HPDE6-E6E7 (cell line): ENCODE measurements around the gene HADHA.
A peak's percentile ranks its signal among the peaks of the same experiment; 100 is the strongest.

Source experiments
- DNase-seq: peaks from one replicate; pipeline ENCODE4 v3.0.0; 2011; ENCODE audit warnings: missing footprints; ENCODE audit errors: extremely low spot score

The HADHA gene

DNA sequence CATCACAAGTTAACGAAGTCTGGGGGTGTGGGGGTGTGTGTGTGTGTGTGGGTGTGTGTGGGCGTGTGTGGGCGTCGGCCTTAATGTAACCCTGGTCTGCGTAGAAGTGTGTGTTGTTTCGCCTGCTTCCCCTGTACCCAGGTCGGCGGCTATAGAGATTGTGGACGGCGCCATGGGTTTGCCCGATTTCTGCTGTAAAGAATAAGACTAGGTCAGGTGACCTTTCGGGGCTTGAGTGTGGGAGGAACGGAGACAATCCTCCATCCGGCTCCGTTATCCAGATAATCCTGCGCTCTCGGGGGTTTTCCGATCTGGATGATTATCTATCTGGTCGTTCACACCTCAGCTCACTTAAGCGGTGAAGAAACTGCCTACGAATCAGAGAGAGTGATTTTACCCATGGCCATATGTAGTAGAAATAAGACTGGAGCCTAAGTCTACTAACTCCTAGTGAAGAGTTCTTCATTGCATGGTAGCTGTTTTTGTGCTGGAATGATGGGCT is 850 bp upstream of the HADHA start:
- DNase-seq: peak; percentile 22

DNA sequence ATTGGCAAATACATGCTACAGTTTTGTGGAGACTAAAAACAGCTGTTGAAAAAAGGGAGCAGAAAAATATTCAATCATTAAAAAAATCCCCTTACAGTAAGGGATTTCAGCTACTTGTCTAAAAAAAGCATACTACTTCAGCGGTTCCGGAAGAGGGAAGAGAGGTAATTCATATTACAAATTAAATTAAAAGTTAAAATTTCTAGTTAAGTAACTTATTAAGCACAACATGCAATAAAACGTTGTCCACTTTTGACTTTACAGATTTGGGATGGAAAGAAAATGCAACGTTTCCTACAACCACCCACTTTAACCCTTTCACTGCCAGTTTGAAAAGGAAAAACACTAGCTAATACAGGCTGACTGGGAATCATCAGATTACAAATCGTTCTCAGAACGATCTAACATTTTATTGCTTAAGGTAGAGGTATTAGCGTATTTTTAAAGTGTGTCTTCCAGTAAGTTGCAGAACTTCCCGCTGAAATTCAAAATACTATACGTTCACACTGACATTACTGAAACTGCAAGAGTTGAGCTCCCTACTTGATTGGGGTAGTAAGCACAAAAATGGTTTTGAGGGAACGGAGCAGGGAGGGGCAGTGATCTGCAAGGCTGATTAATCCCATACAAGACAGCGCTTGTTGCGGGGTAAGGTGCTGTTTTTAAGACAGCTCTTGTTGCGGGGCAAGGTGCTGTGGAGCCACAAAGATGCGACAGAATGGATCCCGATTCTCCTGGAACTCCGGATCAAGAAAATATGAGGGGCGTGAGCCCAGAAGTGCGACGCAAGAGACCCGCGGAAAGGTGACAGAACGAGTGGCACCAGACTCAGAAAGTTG is 743 bp downstream of the HADHA start:
- DNase-seq: no peak

DNA sequence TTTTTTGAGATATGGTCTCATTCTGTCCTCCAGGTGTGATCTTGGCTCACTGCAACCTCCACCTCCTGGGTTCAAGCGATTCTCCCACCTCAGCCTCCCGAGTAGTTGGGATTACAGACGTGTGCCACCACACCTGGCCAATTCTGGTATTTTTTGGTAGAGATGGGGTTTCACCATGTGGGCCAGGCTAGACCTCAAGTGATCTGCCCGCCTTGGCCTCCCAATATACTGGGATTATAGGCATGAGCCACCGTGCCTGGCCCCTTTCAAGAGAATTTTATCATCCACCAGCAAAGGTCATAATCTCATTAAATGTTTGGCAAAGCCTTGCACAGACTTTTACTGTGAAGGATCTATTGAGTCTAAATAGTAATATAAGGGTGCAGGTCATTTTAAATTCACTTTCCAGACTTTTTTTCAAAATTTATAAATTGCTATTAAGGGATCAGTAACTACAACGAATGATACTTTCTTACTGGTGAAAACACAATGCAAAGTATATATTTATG is 2.5 kb downstream of the HADHA start:
- no peak for DNase-seq

DNA sequence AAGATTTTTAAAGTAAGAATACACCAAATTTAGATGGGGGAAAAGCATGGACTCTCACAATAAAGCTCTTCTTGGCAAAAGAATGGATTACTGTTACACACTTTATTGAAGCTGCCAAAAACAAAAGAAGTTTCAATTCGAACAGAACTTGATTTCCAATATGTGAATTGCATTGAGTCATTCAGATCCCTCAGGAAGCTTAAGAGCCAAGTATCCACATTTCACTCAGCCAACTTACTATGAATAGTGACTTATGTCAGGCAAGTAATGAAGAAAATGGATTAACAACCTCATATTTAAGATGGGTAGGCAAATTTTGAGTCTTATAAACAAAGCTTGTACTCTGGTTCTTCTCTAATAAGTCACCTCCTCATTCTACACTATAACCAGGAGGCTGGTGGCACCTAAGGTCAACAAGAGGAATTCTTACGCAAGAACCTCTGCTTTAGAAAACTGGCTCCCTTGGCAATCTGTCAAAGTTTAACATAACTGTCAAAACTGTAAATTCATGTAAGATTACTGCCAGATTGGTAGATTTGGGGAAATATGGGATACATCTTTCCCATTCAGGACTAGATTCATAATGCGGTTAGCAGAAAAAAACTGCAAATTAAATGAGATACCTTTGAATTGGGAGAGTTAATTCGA is 6.0 kb downstream of the HADHA start:
- DNase-seq: no peak

DNA sequence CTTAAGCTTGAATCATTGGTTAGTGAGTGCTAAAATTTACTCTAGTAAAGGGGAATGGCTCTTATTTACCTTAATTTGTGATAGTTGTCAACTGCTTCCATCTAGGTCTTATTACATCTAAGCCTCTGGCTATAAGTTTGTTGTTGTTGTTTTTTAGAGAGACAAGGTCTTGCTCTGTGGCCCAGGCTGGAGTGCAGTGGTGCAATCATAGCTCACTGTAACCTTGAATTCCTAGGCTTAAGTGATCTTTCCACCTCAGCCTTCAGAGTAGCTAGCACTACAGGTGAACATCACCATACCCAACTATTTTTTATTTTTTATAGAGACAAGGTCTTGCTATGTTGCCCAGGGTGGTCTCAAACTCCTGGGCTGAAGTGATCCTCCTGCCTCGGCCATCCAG is 6.6 kb downstream of the HADHA start:
- DNase-seq: no peak

DNA sequence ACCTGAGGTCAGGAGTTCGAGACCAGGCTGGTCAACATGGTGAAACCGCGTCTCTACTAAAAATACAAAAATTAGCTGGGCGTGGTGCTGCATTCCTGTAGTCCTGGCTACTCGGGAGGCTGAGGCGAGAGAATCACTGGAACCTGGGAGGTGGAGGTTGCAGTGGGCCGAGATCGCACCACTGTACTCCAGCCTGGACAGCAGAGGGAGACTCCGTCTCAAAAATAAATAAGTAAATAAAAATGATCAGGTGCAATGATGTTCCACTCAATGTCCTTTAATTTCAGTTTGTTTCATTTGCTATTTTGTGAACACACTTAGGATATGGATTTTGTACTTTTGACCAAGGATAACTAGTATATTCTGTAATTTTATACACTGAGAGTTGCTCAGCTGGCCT is 9.3 kb downstream of the HADHA start:
- DNase-seq: no peak

DNA sequence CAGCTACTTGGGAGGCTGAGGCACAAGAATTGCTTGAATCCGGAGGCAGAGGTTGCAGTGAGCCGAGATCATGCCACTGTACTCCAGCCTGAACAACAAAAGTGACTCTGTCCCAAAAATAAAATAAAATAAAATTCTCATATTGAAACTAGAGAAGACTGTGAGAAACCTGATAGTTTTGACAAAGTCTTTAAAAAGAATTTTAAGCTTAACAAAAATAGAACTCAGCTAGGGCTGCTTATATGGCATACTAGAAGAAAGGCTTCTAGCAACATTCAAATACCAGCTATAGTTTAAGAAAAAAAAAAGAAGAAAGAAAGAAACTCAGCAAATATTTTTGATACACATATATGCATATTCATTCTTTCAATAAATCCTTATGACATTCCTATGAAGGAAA is 13.6 kb downstream of the HADHA start:
- DNase-seq: no peak

DNA sequence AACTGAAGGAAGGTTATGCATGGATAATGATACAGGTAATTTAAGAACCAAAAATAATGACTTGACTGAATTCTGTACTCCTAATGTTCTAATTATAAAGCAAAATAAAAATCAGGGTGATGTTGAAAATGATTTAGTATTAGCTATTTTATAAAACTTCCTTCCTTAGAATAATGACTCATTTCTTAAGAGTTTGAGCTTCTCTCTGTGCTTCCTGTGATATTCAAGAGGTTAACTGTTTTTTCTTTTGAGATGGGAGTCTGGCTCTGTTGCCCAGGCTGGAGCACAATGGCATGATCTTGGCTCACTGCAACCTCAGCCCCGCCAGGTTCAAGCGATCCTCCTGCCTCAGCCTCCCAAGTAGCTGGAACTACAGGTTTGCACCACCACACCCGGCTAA is 14.8 kb downstream of the HADHA start:
- DNase-seq: no peak

DNA sequence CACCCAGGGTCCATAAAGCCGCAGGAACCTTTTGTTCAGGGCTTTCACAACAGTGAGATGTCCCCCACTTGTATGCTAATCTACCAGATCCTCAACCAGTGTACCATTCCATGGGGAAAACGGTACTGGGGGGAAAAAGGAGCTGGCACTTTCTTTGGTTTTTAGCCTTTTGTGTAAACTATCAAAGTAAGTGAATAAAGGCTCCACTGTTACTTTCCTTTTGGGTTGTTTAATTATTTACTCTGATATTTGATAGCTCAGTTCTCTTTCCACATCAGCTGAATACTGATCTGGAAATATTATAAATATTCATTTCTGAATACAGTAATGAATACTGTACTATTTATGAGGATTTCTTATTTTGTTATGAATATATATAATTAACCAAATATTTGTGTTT is 20.3 kb downstream of the HADHA start:
- DNase-seq: no peak

DNA sequence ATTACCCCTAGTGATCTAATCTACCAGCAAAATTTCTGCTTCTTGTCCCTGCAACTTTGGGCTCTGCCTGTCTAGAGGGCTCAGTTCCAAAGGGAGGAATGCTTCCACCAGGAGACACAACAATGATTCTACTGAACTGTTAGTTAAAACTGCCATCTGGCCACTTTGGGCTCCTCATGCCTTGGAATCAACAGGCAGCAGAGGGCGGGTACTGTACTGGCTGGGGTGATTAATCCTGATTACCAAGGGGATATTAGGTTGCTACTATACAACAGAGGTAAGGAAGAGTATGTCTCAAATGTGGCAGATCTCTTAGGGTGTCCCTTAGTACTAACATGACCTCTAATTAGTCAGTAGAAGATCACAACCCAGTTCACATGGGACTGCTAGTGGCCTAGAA is 21.4 kb downstream of the HADHA start:
- no peak for DNase-seq

DNA sequence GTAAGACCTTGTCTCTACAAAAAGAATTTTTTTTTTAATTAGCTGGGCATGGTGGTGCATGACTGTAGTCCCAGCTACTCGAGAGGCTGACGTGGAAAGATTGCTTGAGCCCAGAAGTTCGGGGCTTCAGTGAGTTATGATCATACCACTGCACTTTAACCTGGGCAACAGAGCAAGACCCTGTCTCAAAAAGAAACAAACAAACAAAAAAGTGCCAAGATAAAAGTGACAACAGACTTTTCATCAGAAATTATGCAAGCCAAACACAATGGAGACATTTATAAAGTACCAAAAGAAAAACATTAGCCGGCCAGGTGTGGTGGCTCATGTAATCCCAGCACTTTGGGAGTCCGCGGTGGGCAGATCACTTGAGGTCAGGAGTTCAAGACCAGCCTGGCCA is 26.7 kb downstream of the HADHA start:
- DNase-seq: no peak

DNA sequence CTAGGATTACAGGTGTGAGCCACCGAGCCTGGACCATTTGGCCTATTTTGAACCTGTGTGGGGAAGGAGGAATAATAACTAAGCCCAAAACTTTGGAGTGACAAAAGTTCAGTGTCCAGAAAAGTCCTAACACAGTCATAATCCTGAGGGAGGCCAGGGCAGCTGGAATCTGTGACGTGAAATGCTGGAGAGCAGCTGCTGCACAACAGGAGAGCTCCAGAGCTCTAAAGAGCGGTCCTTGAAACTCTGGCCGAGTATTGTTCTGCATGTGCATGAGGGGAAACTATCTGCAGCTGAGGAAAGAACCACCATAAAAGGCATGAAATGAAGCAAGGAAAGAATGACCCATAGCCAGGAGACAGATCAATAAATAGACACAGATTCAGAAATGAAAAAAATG is 27.8 kb downstream of the HADHA start:
- DNase-seq: no peak

DNA sequence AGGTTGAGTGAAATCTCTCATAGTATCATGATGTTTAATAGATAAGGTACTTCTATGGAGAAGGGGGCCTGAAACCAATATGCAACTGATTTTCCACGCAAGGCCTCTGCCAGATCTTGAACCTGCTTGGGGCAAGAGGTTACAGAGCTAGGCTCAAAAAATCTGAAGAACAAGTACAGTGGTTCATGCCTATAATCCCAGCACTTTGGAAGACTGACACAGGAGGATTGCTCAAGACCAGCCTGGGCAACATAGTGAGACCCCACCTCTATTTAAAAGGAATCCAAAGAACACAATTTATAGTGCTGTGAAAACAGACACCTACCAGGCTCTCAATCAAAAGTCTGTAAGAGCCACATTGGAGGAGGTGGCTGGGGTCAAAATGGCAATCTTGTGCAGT is 28.6 kb downstream of the HADHA start:
- DNase-seq: no peak

DNA sequence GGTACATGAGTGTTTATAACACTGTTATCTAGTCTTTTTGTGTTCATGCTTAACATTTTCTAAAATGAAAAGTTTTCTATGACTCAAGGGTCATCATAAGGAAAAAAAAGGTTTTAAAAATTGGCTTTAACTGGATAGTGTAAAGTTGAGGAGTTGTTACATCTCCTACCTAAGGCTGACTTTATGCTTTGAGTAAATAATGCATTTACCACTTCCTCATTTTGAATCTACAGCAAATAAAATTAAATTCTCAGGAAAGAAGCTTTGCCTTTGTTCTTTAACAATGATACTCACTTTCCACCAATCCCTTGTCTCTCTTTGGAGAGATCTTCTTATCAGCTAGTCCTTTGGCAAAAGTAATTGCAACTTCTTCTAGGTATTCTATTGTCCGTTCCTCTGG is 29.7 kb downstream of the HADHA start:
- no peak for DNase-seq

DNA sequence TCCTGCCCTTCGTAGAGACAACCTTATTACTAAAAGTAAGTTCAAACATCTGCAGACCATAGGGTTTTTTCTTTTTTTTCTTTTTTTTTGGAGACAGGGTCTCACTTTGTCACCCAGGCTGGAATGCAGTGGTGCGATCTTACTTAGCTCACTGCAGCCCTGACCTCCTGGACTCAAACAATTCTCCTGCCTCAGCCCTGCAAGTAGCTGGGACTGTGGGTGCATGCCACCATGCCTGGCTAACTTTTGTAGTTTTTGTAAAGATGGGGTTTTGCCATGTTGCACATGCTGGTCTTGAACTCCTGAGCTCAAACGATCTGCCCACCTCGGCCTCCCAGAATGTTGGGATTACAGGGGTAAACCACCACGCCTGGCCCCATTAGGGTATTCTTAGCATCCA is 32.4 kb downstream of the HADHA start:
- no peak for DNase-seq

DNA sequence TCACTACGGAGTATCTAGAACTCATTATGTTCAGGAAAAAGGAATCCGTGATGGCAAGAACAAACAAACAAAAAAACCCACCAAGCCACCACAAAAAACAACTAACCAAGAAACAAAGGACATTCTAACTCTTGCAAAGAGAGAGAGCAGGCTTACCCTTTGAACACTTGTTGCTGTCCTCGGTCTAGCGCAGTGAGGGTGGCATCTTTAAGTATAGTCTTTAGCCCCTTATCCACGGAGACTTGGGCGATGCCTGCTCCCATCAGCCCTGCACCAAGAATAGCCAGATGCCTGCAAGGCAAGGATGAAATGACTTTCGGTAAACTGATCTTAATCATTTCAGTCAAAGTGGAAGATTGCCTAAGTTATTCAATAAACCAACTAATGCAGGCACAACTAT is 40.5 kb downstream of the HADHA start:
- DNase-seq: no peak

DNA sequence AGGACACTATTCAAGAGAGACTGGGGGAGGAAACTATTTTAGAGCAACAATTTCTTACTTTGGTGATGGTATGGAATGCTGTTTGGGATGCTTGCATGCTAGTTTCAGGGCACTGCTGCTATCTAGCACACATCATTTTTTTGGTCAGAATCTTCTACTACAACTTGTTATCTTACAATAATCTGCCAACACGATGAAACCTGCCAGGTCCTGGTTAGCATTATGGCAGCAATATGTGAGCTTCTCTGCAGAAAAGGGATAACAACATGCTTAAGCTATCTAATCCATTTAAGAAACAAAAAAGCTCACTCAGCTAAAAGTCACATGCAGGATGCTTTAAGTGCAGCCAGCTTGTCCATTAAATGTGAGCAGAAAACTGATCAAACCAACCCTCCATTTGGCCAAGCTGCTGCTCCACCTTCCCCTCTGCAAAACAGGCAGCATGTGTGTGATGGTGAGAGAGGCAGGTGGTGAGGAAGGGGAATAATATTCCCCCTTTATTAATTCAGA is 41.4 kb downstream of the HADHA start:
- DNase-seq: no peak

DNA sequence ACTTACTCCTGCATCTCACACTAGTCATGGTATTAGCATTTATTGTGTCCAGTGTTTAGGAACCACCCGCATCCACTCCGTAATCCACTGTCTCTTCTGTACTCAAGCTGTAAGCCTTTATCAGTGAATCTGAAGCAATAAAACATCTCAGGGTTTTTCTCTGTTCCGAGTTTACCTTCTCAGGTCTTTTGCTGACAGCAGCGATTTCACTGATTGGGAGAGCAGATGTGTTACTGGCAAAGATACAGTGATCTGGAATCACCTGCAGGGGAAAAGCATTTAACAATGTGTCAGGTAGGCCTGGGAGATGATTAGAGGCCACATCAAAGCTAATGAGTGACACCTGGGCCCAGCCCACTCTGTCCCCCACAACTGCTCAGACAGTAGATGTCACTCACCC is 46.9 kb downstream of the HADHA start:
- DNase-seq: no peak

DNA sequence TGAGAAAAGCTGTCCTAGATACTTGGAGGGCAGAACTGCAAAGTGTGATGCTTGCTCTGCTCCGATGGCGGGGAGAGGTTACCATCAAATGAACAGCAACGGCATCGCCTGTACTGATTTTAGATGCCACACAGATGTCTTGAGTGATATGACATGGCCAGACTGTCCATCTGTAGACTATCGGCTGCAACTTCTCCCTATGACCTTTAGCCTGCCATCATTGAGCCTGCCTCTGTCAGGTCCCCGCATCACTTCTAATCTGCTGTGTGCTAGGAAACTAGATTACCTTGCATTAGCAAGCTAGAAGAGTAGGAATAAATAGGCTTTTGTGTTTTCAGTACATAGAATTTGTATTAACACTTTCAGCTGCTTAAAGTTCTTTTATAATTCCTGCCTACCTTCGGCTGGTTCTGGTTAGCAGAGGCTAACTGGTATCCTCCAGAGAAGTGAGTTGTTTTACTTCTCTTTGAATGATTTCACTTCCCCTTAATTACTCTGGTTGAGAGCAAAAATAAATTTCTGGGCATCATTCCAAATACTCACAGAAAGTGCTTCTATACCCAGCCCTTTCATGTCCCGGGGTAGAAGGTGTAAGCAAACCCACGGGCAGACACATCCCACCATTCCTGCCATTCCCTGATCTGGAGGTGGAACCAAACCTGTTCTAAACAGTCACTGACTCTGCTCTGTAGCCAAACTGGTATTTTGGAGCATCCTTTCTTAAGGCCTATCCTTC is 47.6 kb downstream of the HADHA start:
- DNase-seq: no peak

DNA sequence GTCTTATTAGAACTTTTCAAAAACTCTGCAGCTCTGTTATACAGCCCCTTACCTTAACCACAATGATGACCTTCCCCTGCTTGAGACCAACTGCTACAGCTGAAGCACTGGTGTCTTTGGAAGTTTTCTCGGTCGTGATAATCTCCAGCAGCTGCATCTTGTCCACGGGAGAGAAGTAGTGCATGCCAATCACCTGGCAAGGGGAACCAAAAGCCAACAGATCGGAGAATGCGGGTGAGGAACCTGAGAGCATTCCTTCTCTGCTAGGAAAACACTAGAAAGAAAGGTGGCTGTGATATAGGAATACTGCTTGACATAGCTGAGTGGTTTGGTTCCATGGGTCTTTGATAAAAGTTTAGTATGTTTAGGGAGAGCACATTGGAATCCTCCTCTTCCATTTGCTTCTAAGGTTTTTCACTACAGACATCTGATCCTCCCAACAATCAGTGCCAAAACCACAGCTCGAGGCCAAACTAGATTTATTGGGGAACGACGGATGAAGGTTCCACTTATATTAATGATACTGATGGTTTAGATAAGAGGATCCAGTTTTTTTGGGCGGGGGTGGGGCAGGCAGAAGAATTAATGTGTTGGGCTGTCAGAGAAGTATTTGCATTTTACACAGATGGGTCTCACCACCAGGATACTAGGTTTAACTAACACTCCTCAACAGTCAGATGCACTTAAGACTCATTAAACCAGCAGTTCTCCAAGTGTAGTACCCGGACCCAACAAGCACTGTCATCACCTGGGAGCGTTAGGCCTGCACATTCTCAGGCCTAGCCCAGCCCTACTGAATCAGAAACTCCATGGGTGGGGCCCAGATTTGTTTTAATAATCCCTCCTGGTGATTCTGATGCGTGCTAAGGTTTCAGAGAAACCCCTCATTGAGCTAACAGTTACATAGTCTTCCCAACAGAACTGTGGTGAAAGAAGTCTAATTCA is 49.1 kb downstream of the HADHA start:
- no peak for DNase-seq

DNA sequence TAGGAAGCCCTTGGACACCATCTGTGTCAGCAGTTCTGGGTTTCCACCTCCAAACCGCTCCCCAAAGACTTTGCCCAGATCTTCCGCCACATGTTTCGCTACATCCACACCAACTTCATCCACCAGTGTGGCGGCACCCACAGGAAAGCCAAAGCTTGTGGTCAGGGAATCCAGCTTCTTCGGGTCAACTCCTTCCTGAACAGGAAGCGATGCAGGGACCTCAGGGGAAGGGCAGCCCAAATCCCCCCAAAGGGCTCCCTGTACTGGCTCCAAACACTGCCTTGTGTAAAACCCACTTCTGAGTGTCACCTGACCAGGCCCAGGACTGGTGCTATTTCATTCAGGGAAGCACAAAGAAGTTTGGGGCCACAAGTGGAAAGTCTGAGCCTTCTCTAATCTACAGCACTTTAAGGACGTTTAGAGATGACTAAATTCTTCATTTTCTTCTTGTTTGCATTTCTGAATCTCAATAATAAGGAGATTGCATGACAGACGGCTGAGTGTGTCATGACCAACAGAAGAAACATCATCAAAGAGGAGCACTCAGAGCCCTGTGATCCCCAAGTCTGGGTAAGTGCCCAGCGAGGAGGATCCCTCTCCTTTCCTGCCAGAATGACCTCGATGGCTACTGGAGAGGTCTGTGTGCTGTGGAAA is 50.7 kb downstream of the HADHA start:
- DNase-seq: no peak
